Upper lobe of left lung (tissue), 4 donors: Measurements from ENCODE around the gene BTLA.

Source experiments
- CTCF ChIP-seq, 6 experiments: fragments of 450-650 bp in 4 of 6; fragments of 200-600 bp in 2 of 6; sonication (generic) in 2 of 6; IDR thresholded peaks; one replicate each; pipeline ENCODE4 v1.5.1; 2016 to 2019; ENCODE audit warnings: antibody characterized with exemption in 6 of 6
- POLR2AphosphoS5 ChIP-seq, 2 donors: sonication (generic); formaldehyde crosslinking; IDR thresholded peaks; one replicate each; pipeline ENCODE4 v1.5.1; 2017; ENCODE audit warnings: antibody characterized with exemption in 2 of 2

- TF ChIP-seq POLR2AphosphoS5 (IDR thresholded peaks at IDR 0.05) (no peak), CTCF (IDR thresholded peaks at IDR 0.05) (no peak)
Measured at GRCh38 chr3:112417696-112418318, 81.5 kb downstream of the BTLA start.
